Keratinocyte (primary cell): ENCODE measurements around the gene OSBPL5. TPM values are rescaled to one million over a fixed set of nuclear protein-coding genes. Genes with fewer than 3 reads are reported as not detected.

ENCODE experiments used
- DNase-seq: peaks from one replicate; pipeline ENCODE4 v3.0.0-alpha.2; 2011; ENCODE audit warnings: low read depth, missing footprints, low spot score
- FAIRE-seq: peaks from 2 replicates; lab custom pipeline; 2011; peaks lifted over from hg19 to GRCh38; lab: Jason Lieb, UNC
- H2AFZ ChIP-seq: 2 replicates; pipeline ENCODE4 v1.6.0; 2012; ENCODE audit warnings: low read length, control low read depth, inconsistent platforms; ENCODE audit not compliant: control insufficient read depth
- H3K27ac ChIP-seq: 2 replicates; pipeline ENCODE4 v1.5.1; 2011; ENCODE audit warnings: low read length; ENCODE audit not compliant: control insufficient read depth, insufficient read depth
- H3K27me3 ChIP-seq: 3 replicates; pipeline ENCODE4 v1.6.0; 2011; ENCODE audit warnings: low read length; ENCODE audit not compliant: control insufficient read depth, insufficient read depth; ENCODE audit errors: extremely low read depth
- H3K36me3 ChIP-seq, 2 experiments: 2 replicates in 1 of 2; 3 replicates in 1 of 2; pipeline ENCODE4 v1.5.1; 2011; ENCODE audit warnings: low read length in 2 of 2, mild to moderate bottlenecking in 1 of 2; ENCODE audit not compliant: control insufficient read depth in 2 of 2, insufficient read depth in 2 of 2; ENCODE audit errors: extremely low read depth in 1 of 2
- H3K4me1 ChIP-seq: 3 replicates; pipeline ENCODE4 v1.5.1; 2011; ENCODE audit warnings: low read length; ENCODE audit not compliant: control insufficient read depth, insufficient read depth; ENCODE audit errors: extremely low read depth
- H3K4me2 ChIP-seq: 3 replicates; pipeline ENCODE4 v1.6.0; 2011; ENCODE audit warnings: low read depth, low read length; ENCODE audit not compliant: control insufficient read depth, insufficient read depth; ENCODE audit errors: extremely low read depth
- H3K4me3 ChIP-seq, 3 experiments: fragments of 200-600 bp in 1 of 3; sonication (generic) in 1 of 3; 2 replicates in 2 of 3; 3 replicates in 1 of 3; pipeline ENCODE4 v1.5.1; 2011 to 2016; ENCODE audit warnings: low read length in 3 of 3, mild to moderate bottlenecking in 3 of 3, control low read depth in 2 of 3, inconsistent platforms in 1 of 3, low read depth in 1 of 3, mixed read lengths in 1 of 3, mixed run types in 1 of 3, moderate library complexity in 1 of 3; ENCODE audit not compliant: control insufficient read depth in 2 of 3, insufficient read depth in 2 of 3; ENCODE audit errors: extremely low read depth in 1 of 3
- H3K79me2 ChIP-seq: 2 replicates; pipeline ENCODE4 v1.6.0; 2012; ENCODE audit warnings: low read length; ENCODE audit not compliant: control insufficient read depth, insufficient read depth
- H3K9ac ChIP-seq: 3 replicates; pipeline ENCODE4 v1.6.0; 2011; ENCODE audit warnings: low read length; ENCODE audit not compliant: control insufficient read depth, insufficient read depth; ENCODE audit errors: extremely low read depth
- H3K9me1 ChIP-seq: 3 replicates; pipeline ENCODE4 v1.6.0; 2011; ENCODE audit warnings: low read length; ENCODE audit not compliant: control insufficient read depth, insufficient read depth; ENCODE audit errors: extremely low read depth
- H3K9me3 ChIP-seq: 2 replicates; pipeline ENCODE4 v1.5.1; 2012; ENCODE audit warnings: low read depth, low read length; ENCODE audit not compliant: control insufficient read depth
- H4K20me1 ChIP-seq: 3 replicates; pipeline ENCODE4 v1.6.0; 2011; ENCODE audit warnings: low read length; ENCODE audit not compliant: control insufficient read depth, insufficient read depth; ENCODE audit errors: extremely low read depth
- CTCF ChIP-seq, 3 experiments: IDR thresholded peaks in 1 of 3; conservative IDR thresholded peaks in 1 of 3; optimal IDR thresholded peaks in 1 of 3; 2 replicates in 2 of 3; 3 replicates in 1 of 3; pipeline versions ENCODE3 to v1.5.1; 2011; ENCODE audit warnings: low read length in 3 of 3, mild to moderate bottlenecking in 3 of 3, moderate library complexity in 2 of 3, control low read depth in 1 of 3, inconsistent platforms in 1 of 3; ENCODE audit not compliant: insufficient read depth in 2 of 3; ENCODE audit errors: extremely low read depth in 1 of 3
- EZH2 ChIP-seq: IDR thresholded peaks from one replicate; pipeline ENCODE4 v1.6.1; 2012; ENCODE audit warnings: inconsistent platforms, mild to moderate bottlenecking, low read length, moderate library complexity
- dilution Hi-C: fragments of 300-500 bp; cut with MboI; formaldehyde crosslinking; loops from one replicate; pipeline ENCODE4 v1.7.0; 2020; ENCODE audit warnings: low sequenced_read_pairs; ENCODE audit not compliant: extremely low pct_ligation_motif_present
- polyA plus RNA-seq, 5 experiments: library from polyadenylated mRNA; depleted of rRNA in 3 of 5; stranded (reverse) in 3 of 5; stranded (forward) in 1 of 5; unstranded in 1 of 5; fragments of >200 nt; gene quantifications; 1 replicate in 1 of 5; 2 replicates in 3 of 5; 3 replicates in 1 of 5; pipeline versions ENCODE4 v1.2.1 to v1.2.3, GENCODE V29; 2011 to 2012; ENCODE audit warnings: missing spikeins in 2 of 5, low read depth in 1 of 5, low replicate concordance in 1 of 5

Gene OSBPL5
- polyA plus RNA-seq, 1 donor (not counting 4 experiments of a cell fraction or from before 2014, with no cell fraction given), result 3.0 TPM

GRCh38 chr11:3122775-3123201, 42.3 kb downstream of the OSBPL5 start:
- peaks cover 26% of the 10 kb centered on the region for H3K4me1 ChIP-seq
- no peak overlapping the region for H3K9ac ChIP-seq
- no peaks in the 10 kb centered on the region for H3K9me3 ChIP-seq
- dilution Hi-C loops, result no loop called here
- DNase-seq, result no peak
- no peaks in the 10 kb centered on the region for H3K79me2 ChIP-seq
- H3K4me3 ChIP-seq, result no peak overlapping the region
- no peak for FAIRE-seq
- H4K20me1 ChIP-seq, result peaks cover 7% of the 10 kb centered on the region
- H3K4me2 ChIP-seq, result no peak overlapping the region
- no peaks in the 10 kb centered on the region for H3K27me3 ChIP-seq
- TF ChIP-seq EZH2 (no peak), CTCF (optimal IDR thresholded peaks at IDR 0.05 in 1 of 3, IDR thresholded peaks at IDR 0.05 in 1 of 3, conservative IDR thresholded peaks at IDR 0.05 in 1 of 3; ENCODE audit: extremely low read depth in 1 of 3, insufficient read depth in 2 of 3, low read length in 3 of 3) (no peak)
- peaks cover 0 to 4% of the 10 kb centered on the region in 2 experiments for H3K36me3 ChIP-seq
- H2AFZ ChIP-seq, result no peak overlapping the region
- no peak overlapping the region for H3K27ac ChIP-seq
- no peaks in the 10 kb centered on the region for H3K9me1 ChIP-seq

GRCh38 chr11:3121931-3122774, 43.0 kb downstream of the OSBPL5 start:
- no peaks in the 10 kb centered on the region for H3K79me2 ChIP-seq
- H2AFZ ChIP-seq, result no peak overlapping the region
- FAIRE-seq (no peak), DNase-seq (no peak)
- peaks cover 7% of the 10 kb centered on the region for H4K20me1 ChIP-seq
- H3K4me2 ChIP-seq, result no peak overlapping the region
- no peaks in the 10 kb centered on the region for H3K9me1 ChIP-seq
- H3K27ac ChIP-seq, result no peak overlapping the region
- dilution Hi-C loops, result no loop called here
- peaks cover 26% of the 10 kb centered on the region for H3K4me1 ChIP-seq
- H3K36me3 ChIP-seq, result peaks cover 0 to 4% of the 10 kb centered on the region in 2 experiments
- H3K27me3 ChIP-seq, result no peaks in the 10 kb centered on the region
- H3K9ac ChIP-seq, result no peak overlapping the region
- no peak for TF ChIP-seq EZH2
- TF ChIP-seq CTCF (optimal IDR thresholded peaks at IDR 0.05 in 1 of 3, IDR thresholded peaks at IDR 0.05 in 1 of 3, conservative IDR thresholded peaks at IDR 0.05 in 1 of 3; ENCODE audit: extremely low read depth in 1 of 3, insufficient read depth in 2 of 3, low read length in 3 of 3), result no peak
- H3K9me3 ChIP-seq, result no peaks in the 10 kb centered on the region
- H3K4me3 ChIP-seq, result no peak overlapping the region
